Activated gamma-delta T cell treated with anti-CD3 and anti-CD28 coated beads, Interleukin-2, amount 50 U/mL, for 16 hours (primary cell): ENCODE results near the gene WDR18.

Experiments
- DNase-seq: peaks from one replicate; pipeline ENCODE4 v3.0.0-alpha.2; 2020; ENCODE audit warnings: low read depth

The WDR18 gene

DNA sequence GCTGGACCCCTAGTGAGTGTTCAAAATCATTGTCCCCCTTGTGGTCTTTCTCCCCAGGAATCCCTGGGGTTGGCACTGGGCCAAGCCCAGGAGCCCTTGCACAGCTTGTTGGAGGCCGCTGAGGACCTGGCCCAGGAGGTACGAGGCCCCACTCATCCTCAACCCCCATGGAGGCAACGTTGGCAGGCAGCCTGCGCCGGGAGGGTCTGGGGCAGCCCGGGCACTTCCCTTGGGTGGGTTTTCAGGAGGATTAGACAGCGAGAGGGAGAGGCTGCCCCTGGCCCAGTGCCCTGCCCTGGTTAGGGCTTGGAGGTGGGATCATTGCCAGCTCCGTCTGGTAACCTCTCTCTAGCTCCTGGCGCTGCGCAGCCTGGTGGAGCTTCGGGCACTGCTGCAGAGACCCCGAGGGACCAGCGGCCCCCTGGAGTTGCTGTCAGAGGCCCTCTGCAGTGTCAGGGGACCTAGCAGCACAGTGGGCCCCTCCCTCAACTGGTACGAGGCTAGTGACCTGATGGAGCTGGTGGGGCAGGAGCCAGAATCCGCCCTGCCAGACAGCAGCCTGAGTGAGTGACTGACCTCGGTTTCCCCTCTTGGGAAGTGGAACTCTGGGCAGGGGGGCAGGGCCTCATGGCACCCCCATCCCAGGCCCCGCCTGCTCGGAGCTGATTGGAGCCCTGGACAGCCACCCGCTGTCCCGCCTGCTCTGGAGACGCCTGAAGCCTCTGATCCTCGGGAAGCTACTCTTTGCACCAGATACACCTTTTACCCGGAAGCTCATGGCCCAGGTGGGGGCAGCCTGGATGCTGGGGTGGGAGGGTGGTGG, 58.8 kb downstream of the WDR18 start:
- DNase-seq: no peak
